ENCODE results near the gene RIOX2. TPM values are rescaled to one million over a fixed set of nuclear protein-coding genes. Genes with fewer than 3 reads are reported as not detected.

Gene RIOX2
- total and polyA plus RNA-seq, 2 of the 8 experiments (the other 6 are each of a cell fraction or from before 2014, with no cell fraction given) = 3.8 to 16.4 TPM

GRCh38 chr3:97952872-97953271 is 19.4 kb downstream of the RIOX2 start:
- Histone ChIP-seq H3K23ac (ENCODE audit: insufficient read length) (no peak overlapping the region), H3K9me3 (ENCODE audit: insufficient read depth in 2 of 2, low read depth in 1 of 2, low read length in 1 of 2) (no peaks in the 10 kb centered on the region), H3K27ac (ENCODE audit: low read depth, low read length) (no peak overlapping the region), H4K91ac (replicated peaks; ENCODE audit: insufficient read length, low read length) (no peak overlapping the region), H3K23me2 (ENCODE audit: low read depth, low read length) (no peaks in the 10 kb centered on the region), H3K4me3 (ENCODE audit: extremely low read depth in 1 of 4, insufficient read depth in 2 of 4, low read depth in 3 of 4, low read length in 4 of 4) (no peak overlapping the region), H2BK12ac (ENCODE audit: low read depth, low read length) (no peak overlapping the region), H2AFZ (ENCODE audit: low read length) (no peak overlapping the region), H3K36me3 (ENCODE audit: control insufficient read depth in 2 of 4, insufficient read depth in 4 of 4, low read length in 3 of 4) (peaks cover 0 to 4% (median under 1%) of the 10 kb centered on the region in 4 experiments; a peak in 2 of 8 replicates), H3K79me1 (ENCODE audit: low read depth, low read length) (no peaks in the 10 kb centered on the region), H3K27me3 (replicated peaks in 1 of 4; ENCODE audit: control insufficient read depth in 3 of 4, extremely low read depth in 1 of 4, insufficient read depth in 3 of 4, low read length in 3 of 4) (no peaks in the 10 kb centered on the region), H2BK120ac (replicated peaks; ENCODE audit: low read depth, low read length) (no peak overlapping the region), H4K5ac (ENCODE audit: insufficient read length, low read depth, low read length) (no peak overlapping the region), H3K4me1 (replicated peaks in 1 of 4; ENCODE audit: control insufficient read depth in 3 of 4, insufficient read depth in 4 of 4, low read length in 3 of 4) (no peaks in the 10 kb centered on the region), H2BK5ac (ENCODE audit: low read depth, low read length) (no peak overlapping the region), H4K20me1 (replicated peaks in 1 of 2; ENCODE audit: control insufficient read depth in 1 of 2, insufficient read depth in 2 of 2, low read length in 2 of 2) (no peaks in the 10 kb centered on the region), H2AK5ac (ENCODE audit: low read depth, low read length) (no peak overlapping the region), H3K9ac (replicated peaks in 1 of 4; ENCODE audit: extremely low read depth in 1 of 4, low read depth in 3 of 4, low read length in 3 of 4) (no peak overlapping the region), H3K4ac (replicated peaks; ENCODE audit: insufficient read length, low read depth, low read length) (no peak overlapping the region), H3K14ac (ENCODE audit: insufficient read length) (no peak overlapping the region), H4K8ac (ENCODE audit: extremely low read depth, insufficient read depth, low read length) (no peak overlapping the region), H3K56ac (replicated peaks; ENCODE audit: insufficient read length, low read depth, low read length) (no peak overlapping the region), H3K79me2 (ENCODE audit: control insufficient read depth in 1 of 2, insufficient read depth in 2 of 2, low read length in 2 of 2) (no peaks in the 10 kb centered on the region), H2BK15ac (ENCODE audit: low read length) (no peak overlapping the region), H3K18ac (ENCODE audit: extremely low read depth, low read length) (no peak overlapping the region), H3K4me2 (ENCODE audit: insufficient read depth in 1 of 2, low read depth in 2 of 2, low read length in 2 of 2) (no peak overlapping the region), H2BK20ac (ENCODE audit: low read length) (no peak overlapping the region)
- TF ChIP-seq EP300 (IDR thresholded peaks at IDR 0.05; ENCODE audit: borderline replicate concordance in 1 of 2, low read depth in 2 of 2, low read length in 2 of 2) = no peak
- DNase-seq (ENCODE audit: low read depth in 1 of 2, low spot score in 2 of 2) = no peak
- FAIRE-seq = no peak
- WGBS, 2 experiments (ENCODE audit: extremely low coverage in 1 of 2, insufficient coverage in 1 of 2, insufficient read length in 1 of 2, insufficient replicate concordance in 2 of 2, low coverage in 1 of 2, low lambda C conversion rate in 2 of 2, missing lambda C conversion rate in 1 of 2) = 89% methylated on average over 1 of the region's 1 CpG; no CpG with 5 or more reads in 1 of the 2 experiments
- CTCF ChIA-PET (ENCODE audit: partially characterized antibody) = interaction anchor here (0.6 to 1.5 kb wide), 5 partner anchors 13 to 70 kb away, joined by 3 to 8 read pairs (median 4); no protein-coding TSS in a partner anchor
- POLR2A ChIA-PET (ENCODE audit: partially characterized antibody) = no interaction called here
